Gastroesophageal sphincter (tissue), 3 donors: ENCODE data around the gene STX19.

Source experiments
- CTCF ChIP-seq, 4 experiments: fragments of 200-600 bp in 2 of 4; fragments of 450-650 bp in 2 of 4; sonication (generic) in 1 of 4; IDR thresholded peaks; one replicate each; pipeline ENCODE4 v1.5.1; 2017 to 2019; ENCODE audit warnings: antibody characterized with exemption in 4 of 4, mild to moderate bottlenecking in 2 of 4, moderate library complexity in 2 of 4
- EP300 ChIP-seq: sonication (generic); formaldehyde crosslinking; IDR thresholded peaks from one replicate; pipeline ENCODE4 v1.6.1; 2017; ENCODE audit warnings: antibody characterized with exemption, mild to moderate bottlenecking
- POLR2A ChIP-seq, 2 donors: fragments of 450-650 bp; IDR thresholded peaks; one replicate each; pipeline ENCODE4 v1.6.1; 2017; ENCODE audit warnings: antibody characterized with exemption in 2 of 2, mild to moderate bottlenecking in 2 of 2, moderate library complexity in 1 of 2
- POLR2AphosphoS5 ChIP-seq: sonication (generic); formaldehyde crosslinking; IDR thresholded peaks from one replicate; pipeline ENCODE4 v1.6.1; 2017; ENCODE audit warnings: antibody characterized with exemption

- TF ChIP-seq POLR2A (IDR thresholded peaks at IDR 0.05) (no peak), POLR2AphosphoS5 (no peak), CTCF (IDR thresholded peaks at IDR 0.05) (no peak), EP300 (no peak)
Observed at GRCh38 chr3:94026623-94027022, 1.8 kb downstream of the STX19 start.
